ENCODE measurements around the gene FAM90A1.
"Not testable (repeated sequence)": the region's sequence is repeated elsewhere in the genome, so short reads cannot be mapped to it uniquely, and the experiment has no call there.

FAM90A1 gene

GRCh38 chr12:8233935-8234495, 6.6 kb upstream of the FAM90A1 start:
- not testable (repeated sequence) for H3K4me3 ChIP-seq (ENCODE audit: low read depth, low read length)

- H3K4me3 ChIP-seq (ENCODE audit: low read depth, low read length) = not testable (repeated sequence)
Observed at GRCh38 chr12:8233300-8233855, 6.0 kb upstream of the FAM90A1 start.

- not testable (repeated sequence) for H3K4me3 ChIP-seq (ENCODE audit: low read depth, low read length)
Observed at GRCh38 chr12:8231666-8232608, 4.5 kb upstream of the FAM90A1 start.

- not testable (repeated sequence) for H3K4me3 ChIP-seq (ENCODE audit: low read depth, low read length)
Observed at GRCh38 chr12:8231049-8231448, 3.6 kb upstream of the FAM90A1 start.

GRCh38 chr12:8229486-8229885, 2.1 kb upstream of the FAM90A1 start:
- H3K4me3 ChIP-seq (ENCODE audit: low read depth, low read length) = not testable (repeated sequence)

GRCh38 chr12:8228607-8229006, 1.2 kb upstream of the FAM90A1 start:
- H3K4me3 ChIP-seq (ENCODE audit: low read depth, low read length) = not testable (repeated sequence)

GRCh38 chr12:8227732-8228077, 287 bp upstream of the FAM90A1 start:
- not testable (repeated sequence) for H3K4me3 ChIP-seq (ENCODE audit: low read depth, low read length)

GRCh38 chr12:8226355-8226754, 1.1 kb downstream of the FAM90A1 start:
- no peak overlapping the region for H3K4me3 ChIP-seq (ENCODE audit: low read depth, low read length)

GRCh38 chr12:8224782-8225181, 2.6 kb downstream of the FAM90A1 start:
- not testable (repeated sequence) for H3K4me3 ChIP-seq (ENCODE audit: low read depth, low read length)

- not testable (repeated sequence) for H3K4me3 ChIP-seq (ENCODE audit: low read depth, low read length)
Observed at GRCh38 chr12:8223646-8224045, 3.8 kb downstream of the FAM90A1 start.

GRCh38 chr12:8222303-8222702, 5.1 kb downstream of the FAM90A1 start:
- H3K4me3 ChIP-seq (ENCODE audit: low read depth, low read length) = not testable (repeated sequence)

- H3K4me3 ChIP-seq (ENCODE audit: low read depth, low read length) = not testable (repeated sequence)
Observed at GRCh38 chr12:8221844-8222243, 5.6 kb downstream of the FAM90A1 start.

GRCh38 chr12:8221375-8221774, 6.0 kb downstream of the FAM90A1 start:
- not testable (repeated sequence) for H3K4me3 ChIP-seq (ENCODE audit: low read depth, low read length)

GRCh38 chr12:8218711-8219382, 8.6 kb downstream of the FAM90A1 start:
- H3K4me3 ChIP-seq (ENCODE audit: low read depth, low read length) = not testable (repeated sequence)

- H3K4me3 ChIP-seq (ENCODE audit: low read depth, low read length) = not testable (repeated sequence)
Observed at GRCh38 chr12:8197685-8198308, 29.6 kb downstream of the FAM90A1 start.

GRCh38 chr12:8188088-8188487, 39.3 kb downstream of the FAM90A1 start:
- H3K4me3 ChIP-seq (ENCODE audit: low read depth, low read length) = not testable (repeated sequence)

- H3K4me3 ChIP-seq (ENCODE audit: low read depth, low read length) = not testable (repeated sequence)
Observed at GRCh38 chr12:8184206-8184605, 43.2 kb downstream of the FAM90A1 start.

- not testable (repeated sequence) for H3K4me3 ChIP-seq (ENCODE audit: low read depth, low read length)
Observed at GRCh38 chr12:8183346-8183745, 44.1 kb downstream of the FAM90A1 start.

GRCh38 chr12:8182923-8183322, 44.5 kb downstream of the FAM90A1 start:
- H3K4me3 ChIP-seq (ENCODE audit: low read depth, low read length) = not testable (repeated sequence)

- not testable (repeated sequence) for H3K4me3 ChIP-seq (ENCODE audit: low read depth, low read length)
Observed at GRCh38 chr12:8181271-8181670, 46.1 kb downstream of the FAM90A1 start.

GRCh38 chr12:8179989-8180585, 47.3 kb downstream of the FAM90A1 start:
- peak overlapping the region; percentile 24 for H3K4me3 ChIP-seq (ENCODE audit: low read depth, low read length)

Measured in iPS-11a (cell line).